Measurements from ENCODE around the gene PCYT2. TPM values are rescaled to one million over a fixed set of nuclear protein-coding genes. Genes with fewer than 3 reads are reported as not detected.

PCYT2 gene
- total and polyA plus RNA-seq, 9 of the 15 experiments (the other 6 are each of a cell fraction or from before 2014, with no cell fraction given) = 0.92 to 134 (median 82.5) TPM

- TF ChIP-seq NUFIP1 (IDR thresholded peaks at IDR 0.05; ENCODE audit: partially characterized antibody) = no peak
- peak in 1 of 2 experiments; percentile 74; a peak in 1 of 4 replicates for TF ChIP-seq ZNF639 (CRISPR knock-in tag; conservative IDR thresholded peaks at IDR 0.05 in 1 of 2, IDR thresholded peaks at IDR 0.05 in 1 of 2)
- TF ChIP-seq SAP30 (IDR thresholded peaks at IDR 0.05; ENCODE audit: borderline replicate concordance, insufficient read depth, low read depth, low read length, poor library complexity, severe bottlenecking) = peak; percentile 89
- TF ChIP-seq MNT (conservative IDR thresholded peaks at IDR 0.05) = peak in 1 of 2 experiments; percentile 29; a peak in 1 of 4 replicates
- 0 out of 2 replicates have a peak, but pooled peaks have one; percentile 21 for TF ChIP-seq ATF7 (IDR thresholded peaks at IDR 0.05)
- TF ChIP-seq MLX (CRISPR knock-in tag; conservative IDR thresholded peaks at IDR 0.05) = 0 out of 4 replicates have a peak, but pooled peaks of 1 of the 2 experiments have one; percentile 49
These were observed 341 bp downstream of the PCYT2 start (continued) for GRCh38 chr17:81910840-81911276.
